ENCODE data around the gene SAP25.

DNA sequence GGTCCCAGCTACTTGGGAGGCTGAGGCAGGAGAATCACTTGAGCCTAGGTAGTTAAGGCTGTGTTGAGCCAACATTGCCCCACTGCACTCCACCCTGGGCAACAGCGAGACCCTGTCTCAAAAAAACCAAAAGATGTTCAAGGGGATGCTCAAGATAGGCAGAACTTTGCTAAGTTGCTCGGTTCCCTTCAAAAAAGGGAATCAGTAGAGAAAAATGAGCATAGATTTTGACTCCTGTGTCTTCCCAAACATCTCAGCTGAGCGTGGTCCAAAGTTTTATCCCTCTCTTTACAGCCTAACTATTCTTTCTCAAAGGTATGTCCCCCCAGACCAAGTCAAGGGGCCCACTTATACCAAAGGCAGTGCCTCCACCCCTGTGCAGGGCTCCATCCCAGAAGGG is 20.7 kb downstream of the SAP25 start:
- TF ChIP-seq, protein P1, sequence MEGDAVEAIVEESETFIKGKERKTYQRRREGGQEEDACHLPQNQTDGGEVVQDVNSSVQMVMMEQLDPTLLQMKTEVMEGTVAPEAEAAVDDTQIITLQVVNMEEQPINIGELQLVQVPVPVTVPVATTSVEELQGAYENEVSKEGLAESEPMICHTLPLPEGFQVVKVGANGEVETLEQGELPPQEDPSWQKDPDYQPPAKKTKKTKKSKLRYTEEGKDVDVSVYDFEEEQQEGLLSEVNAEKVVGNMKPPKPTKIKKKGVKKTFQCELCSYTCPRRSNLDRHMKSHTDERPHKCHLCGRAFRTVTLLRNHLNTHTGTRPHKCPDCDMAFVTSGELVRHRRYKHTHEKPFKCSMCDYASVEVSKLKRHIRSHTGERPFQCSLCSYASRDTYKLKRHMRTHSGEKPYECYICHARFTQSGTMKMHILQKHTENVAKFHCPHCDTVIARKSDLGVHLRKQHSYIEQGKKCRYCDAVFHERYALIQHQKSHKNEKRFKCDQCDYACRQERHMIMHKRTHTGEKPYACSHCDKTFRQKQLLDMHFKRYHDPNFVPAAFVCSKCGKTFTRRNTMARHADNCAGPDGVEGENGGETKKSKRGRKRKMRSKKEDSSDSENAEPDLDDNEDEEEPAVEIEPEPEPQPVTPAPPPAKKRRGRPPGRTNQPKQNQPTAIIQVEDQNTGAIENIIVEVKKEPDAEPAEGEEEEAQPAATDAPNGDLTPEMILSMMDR (IDR thresholded peaks at IDR 0.05), result no peak
- no peak for TF ChIP-seq EZH2 (IDR thresholded peaks at IDR 0.05; ENCODE audit: borderline replicate concordance, insufficient read depth, low read depth, low read length, poor library complexity, severe bottlenecking)
